ENCODE measurements around the gene EPDR1.

EPDR1 gene

GRCh38 chr7:37920849-37921805 lies 687 bp downstream of the EPDR1 start:
- TF ChIP-seq CTCF (IDR thresholded peaks at IDR 0.05) (peak; percentile 67), ZFX (IDR thresholded peaks at IDR 0.05; ENCODE audit: borderline replicate concordance) (no peak)
- H3K27ac ChIP-seq: peak overlapping the region; percentile 68

DNA sequence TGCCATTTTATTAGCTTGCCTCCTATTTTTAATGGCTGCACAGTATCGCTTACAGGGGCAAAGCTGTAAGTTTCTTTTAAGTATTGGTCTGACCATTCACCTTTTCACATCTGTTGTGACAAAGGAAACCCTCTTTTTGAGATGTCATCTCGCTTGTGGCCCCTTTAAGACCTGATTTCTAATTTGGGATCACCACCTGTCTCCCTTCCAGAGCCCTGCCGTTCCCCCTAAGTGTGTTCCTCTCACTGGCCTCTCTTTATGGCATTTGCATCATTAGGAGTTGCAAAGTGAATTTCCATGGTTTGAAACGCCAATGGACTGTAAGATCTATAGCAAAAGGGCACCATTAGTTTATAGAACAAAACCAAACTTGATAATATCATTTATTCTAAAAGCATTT lies 1.4 kb downstream of the EPDR1 start:
- TF ChIP-seq ZFX (IDR thresholded peaks at IDR 0.05; ENCODE audit: borderline replicate concordance) (no peak), CTCF (IDR thresholded peaks at IDR 0.05) (no peak)
- H3K27ac ChIP-seq: no peak overlapping the region

GRCh38 chr7:37923996-37924395 lies 3.6 kb downstream of the EPDR1 start:
- TF ChIP-seq CTCF (IDR thresholded peaks at IDR 0.05) (no peak), ZFX (IDR thresholded peaks at IDR 0.05; ENCODE audit: borderline replicate concordance) (no peak)
- H3K27ac ChIP-seq: no peak overlapping the region

GRCh38 chr7:37924491-37925041 lies 4.1 kb downstream of the EPDR1 start:
- no peak overlapping the region for H3K27ac ChIP-seq
- TF ChIP-seq ZFX (IDR thresholded peaks at IDR 0.05; ENCODE audit: borderline replicate concordance) (no peak), CTCF (IDR thresholded peaks at IDR 0.05) (no peak)

- TF ChIP-seq CTCF (IDR thresholded peaks at IDR 0.05): no peak
- no peak for TF ChIP-seq ZFX (IDR thresholded peaks at IDR 0.05; ENCODE audit: borderline replicate concordance)
- H3K27ac ChIP-seq: no peak overlapping the region
These were observed 5.2 kb downstream of the EPDR1 start for GRCh38 chr7:37925620-37926019.

DNA sequence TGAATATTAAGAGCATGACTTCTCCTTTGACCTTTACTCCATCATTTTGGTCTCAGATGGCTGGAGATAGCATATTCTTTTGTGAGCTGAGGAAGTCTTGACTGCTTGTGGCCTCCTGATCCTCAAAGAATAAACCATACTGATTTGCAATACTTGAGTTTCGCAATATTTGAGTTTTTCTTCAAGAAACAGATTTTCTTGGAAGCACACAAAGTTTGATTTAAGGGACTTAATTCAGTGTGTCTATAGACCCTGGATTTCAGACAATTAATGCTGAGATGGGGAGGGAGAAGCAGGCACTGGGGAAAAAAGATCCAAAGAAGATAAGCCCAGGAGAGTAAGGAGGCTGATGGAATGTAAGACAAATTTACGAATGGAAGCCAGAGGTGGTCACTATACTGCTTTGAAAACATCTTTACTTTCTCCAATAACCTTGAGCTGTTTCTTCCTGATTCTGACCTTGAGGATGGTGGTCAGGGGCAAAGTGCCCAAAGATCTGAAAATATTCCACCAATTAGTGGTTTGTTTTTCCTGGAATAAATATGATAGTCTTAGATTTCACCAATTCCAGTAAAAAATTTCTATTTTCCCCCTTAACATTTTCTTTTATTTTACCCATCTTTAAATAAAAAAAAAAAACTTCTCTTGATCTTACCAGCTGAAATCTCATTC lies 7.5 kb downstream of the EPDR1 start:
- H3K27ac ChIP-seq: no peak overlapping the region
- no peak for TF ChIP-seq ZFX (IDR thresholded peaks at IDR 0.05; ENCODE audit: borderline replicate concordance)
- TF ChIP-seq CTCF (IDR thresholded peaks at IDR 0.05): no peak

All from 22Rv1 (cell line).